HG02798 (cell line): ENCODE measurements around the gene ASIC2.

Experiments used
- ATAC-seq: cut with Tn5 transposase; IDR thresholded peaks from one replicate; pipeline ENCODE4 v1.9.1; 2021; ENCODE audit warnings: mild to moderate bottlenecking; ENCODE audit not compliant: unreplicated experiment, poor library complexity

ASIC2 gene

DNA sequence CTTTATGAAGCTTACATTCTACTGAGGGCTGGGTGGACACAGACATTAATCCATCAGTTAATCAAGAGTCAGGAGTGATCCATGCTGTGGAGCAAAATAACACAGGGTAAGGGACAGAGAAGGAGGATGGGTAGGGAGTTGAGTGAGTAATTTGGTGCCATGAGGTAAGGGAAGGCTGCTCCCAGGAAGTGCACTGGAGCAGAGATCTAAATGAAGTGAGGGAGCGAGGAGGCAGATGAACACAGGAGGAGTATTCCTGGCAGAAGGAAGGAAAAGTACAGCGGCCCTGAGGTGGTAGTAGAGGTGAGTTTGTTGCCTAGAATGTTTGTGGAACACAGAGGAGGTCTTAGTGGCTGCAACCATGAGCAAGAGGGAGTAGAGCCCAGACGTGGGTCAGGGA lies 34.8 kb downstream of the ASIC2 start:
- ATAC-seq, result no peak

DNA sequence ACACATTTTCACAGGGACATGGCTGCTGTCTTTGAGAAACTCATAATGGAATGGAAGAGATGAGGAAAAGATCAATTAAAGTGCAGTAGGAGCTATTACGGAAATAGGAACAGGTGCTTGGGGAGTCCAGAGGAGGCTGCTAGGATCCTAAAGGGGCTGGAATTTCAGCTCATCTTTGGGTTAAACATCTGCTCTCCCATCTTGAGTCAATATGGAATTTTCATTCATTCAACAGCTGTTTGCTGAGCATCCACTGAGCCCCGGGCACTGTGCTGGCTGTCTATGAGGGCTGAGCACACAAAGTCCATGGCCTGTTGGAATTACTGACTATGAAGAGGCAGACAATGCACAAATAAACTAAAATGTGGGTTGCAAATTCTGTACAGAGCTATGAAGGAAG lies 47.9 kb downstream of the ASIC2 start:
- no peak for ATAC-seq

GRCh38 chr17:33243732-33244131 lies 49.4 kb downstream of the ASIC2 start:
- ATAC-seq, result no peak

DNA sequence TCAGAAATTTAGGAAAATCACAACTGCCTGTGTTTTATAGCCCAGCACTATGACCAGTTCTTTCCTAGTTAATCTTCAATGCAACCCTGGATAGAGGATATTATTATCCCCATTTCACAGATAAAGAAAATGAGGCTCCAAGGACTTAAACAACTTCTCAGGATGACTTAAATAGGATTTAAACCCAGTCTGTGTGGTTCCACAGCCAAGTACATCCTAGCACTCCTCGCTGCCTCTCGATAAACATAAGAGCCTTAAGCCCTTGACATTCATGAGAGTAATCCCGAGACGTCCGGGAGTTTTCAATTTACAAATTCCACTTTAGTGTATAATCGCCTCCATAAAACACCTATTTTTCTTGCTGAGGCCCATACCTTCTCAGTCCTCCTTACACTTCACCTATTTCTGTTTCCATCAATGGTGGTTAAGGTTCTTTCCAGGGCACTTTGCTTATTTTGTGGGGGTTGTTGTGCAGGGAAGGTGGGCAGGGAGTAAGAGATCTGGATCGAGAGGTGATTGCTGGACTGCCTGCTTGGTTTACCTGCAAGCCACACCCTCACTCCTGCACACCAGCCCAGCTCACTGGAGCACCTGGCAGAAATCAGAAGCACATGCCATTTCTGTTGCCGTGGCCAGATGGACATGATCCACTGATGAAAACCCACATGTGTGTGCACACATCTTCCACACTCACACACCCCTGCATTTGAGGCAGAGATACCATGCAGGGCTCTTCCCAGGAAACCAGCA lies 50.5 kb downstream of the ASIC2 start:
- ATAC-seq, result no peak

DNA sequence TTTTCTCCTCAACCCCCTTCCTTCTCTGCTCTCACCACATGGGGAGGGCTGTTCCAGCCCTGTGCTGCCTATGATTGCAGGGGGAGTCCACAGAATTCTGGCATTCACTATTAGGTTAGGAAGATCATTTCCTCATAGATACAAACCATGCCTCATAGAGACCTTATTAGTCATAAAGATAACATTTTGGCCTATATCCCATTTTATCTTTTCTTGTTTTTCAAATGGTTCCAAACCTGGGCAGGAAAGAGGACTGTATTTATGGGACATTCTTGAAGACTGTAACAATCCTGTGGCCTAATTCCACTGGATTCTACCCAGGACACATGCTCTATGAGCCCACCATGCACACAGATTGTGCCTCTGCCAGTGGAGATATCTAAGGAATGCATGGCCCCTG lies 51.7 kb downstream of the ASIC2 start:
- ATAC-seq, result no peak

GRCh38 chr17:33240362-33240761 lies 52.7 kb downstream of the ASIC2 start:
- ATAC-seq, result no peak

DNA sequence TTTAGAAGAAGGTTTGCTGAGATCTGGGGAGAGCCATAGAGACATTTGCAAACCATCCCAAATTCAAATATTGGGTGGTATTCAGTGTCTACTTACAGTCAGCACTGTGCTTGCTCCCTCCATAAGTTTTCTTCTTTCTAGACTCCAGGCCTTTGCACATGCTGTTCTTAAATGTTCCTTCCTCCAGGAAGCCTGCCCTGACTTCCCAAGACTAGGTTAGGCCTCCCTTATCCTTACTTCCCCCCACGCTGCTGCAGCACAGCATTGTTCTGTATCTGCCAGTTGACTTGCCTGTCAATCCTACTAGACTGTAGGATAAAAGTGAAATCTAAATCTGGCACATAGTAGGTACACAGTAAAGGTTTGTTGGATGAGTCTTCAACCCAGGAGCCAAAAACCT lies 53.4 kb downstream of the ASIC2 start:
- ATAC-seq, result no peak

GRCh38 chr17:33234930-33235685 lies 58.0 kb downstream of the ASIC2 start:
- no peak for ATAC-seq

- no peak for ATAC-seq
Observed at GRCh38 chr17:33234233-33234632, 58.9 kb downstream of the ASIC2 start.

DNA sequence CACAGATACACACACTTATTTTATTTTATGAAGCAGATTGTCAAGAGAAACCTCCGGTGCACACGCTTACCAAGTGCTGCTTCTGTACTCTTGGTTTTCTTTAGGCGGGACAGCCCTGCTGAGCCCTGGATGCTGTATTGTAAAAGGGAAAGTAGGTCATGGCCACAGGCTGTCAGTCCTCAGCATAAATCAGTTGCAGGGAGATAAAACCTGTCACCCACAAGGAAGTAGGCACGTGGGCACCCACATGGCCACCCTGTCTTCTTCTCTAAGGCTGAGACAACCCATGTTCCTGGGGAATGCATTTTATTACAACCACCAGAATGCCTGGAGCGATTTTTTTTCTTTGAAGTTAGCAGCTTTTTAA lies 59.3 kb downstream of the ASIC2 start:
- ATAC-seq, result no peak

- no peak for ATAC-seq
Observed at GRCh38 chr17:33229499-33229898, 63.6 kb downstream of the ASIC2 start.

GRCh38 chr17:33229028-33229427 lies 64.1 kb downstream of the ASIC2 start:
- ATAC-seq, result no peak

DNA sequence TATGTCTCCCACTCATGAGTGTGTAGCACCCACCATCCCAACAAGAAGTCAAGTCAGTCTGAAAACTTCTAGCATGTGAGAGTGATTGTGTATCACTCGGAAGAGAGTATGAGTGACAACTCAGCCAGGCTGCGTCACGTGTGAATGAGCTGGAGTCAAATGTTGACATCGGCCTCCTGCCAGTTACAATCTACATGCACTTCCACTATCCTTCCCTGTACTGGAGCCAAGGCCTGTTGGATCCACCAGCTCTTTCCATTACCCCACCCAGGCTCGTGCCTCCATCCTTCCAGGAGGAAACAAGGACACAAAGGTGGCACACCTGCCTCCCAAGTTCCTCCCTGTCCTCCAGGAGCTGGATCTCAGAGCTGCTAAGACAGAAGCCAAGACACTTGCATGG lies 64.5 kb downstream of the ASIC2 start:
- ATAC-seq, result no peak

DNA sequence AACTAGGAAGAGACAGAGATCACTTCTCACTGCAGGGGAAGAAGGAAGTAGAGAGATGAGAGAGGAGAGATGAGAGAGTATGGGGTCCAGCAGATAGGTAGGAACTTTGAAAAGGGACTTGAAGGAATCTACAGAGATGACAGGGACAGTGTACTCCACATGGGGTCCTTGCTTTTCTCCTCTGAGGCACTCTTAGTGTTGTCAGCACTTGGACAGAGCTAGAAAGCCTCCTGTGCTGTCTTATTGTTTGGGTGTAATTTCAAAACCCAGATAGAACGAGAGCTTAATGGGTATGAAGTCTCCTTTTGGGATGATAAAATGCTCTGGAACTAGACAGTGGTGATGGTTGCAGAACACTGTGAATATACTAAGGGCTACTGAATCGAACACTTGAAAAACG lies 65.2 kb downstream of the ASIC2 start:
- ATAC-seq, result no peak

DNA sequence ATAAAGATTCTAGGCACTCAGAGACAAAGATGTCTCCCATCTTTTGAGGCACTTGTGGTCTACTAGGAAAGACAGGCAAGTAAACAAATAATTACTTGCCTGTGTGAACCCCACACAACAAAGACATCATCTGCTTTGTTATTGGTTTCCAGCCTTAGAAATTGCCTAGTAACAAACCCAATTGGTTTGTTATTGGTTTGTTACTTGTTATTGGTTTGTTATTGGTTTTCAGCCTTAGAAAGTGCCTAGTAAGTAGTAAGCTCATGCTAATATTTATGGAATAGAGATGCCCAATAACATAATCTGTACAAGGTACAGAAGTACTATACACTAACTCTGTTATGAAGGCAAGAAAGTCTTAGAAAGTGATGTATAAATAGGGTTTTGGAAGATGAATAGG lies 67.1 kb downstream of the ASIC2 start:
- no peak for ATAC-seq

GRCh38 chr17:33225509-33225908 lies 67.6 kb downstream of the ASIC2 start:
- no peak for ATAC-seq

GRCh38 chr17:33220036-33220435 lies 73.1 kb downstream of the ASIC2 start:
- ATAC-seq, result no peak

- ATAC-seq, result no peak
Observed at GRCh38 chr17:33218698-33219601, 74.1 kb downstream of the ASIC2 start.

DNA sequence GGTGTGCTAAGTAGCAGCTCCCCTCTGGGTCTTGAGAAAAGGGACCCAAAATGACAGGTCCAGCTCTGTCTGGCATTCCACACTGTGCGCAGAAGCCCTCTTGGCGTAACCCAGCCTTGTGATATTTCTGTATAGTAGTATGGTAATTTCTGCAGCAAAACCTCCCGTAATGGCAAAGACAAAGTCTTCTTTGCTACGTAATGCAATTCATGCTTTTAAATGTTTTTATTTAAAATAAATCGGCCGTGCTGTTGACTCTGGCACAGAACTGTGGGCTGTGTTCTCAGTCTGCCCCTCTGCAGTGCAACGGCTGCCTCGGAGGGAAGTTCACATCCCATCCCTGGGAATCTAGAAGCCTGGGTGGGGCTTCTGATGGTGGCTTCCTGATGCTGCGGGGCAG lies 75.2 kb downstream of the ASIC2 start:
- ATAC-seq, result no peak

- ATAC-seq, result no peak
Observed at GRCh38 chr17:33214996-33215395, 78.1 kb downstream of the ASIC2 start.

DNA sequence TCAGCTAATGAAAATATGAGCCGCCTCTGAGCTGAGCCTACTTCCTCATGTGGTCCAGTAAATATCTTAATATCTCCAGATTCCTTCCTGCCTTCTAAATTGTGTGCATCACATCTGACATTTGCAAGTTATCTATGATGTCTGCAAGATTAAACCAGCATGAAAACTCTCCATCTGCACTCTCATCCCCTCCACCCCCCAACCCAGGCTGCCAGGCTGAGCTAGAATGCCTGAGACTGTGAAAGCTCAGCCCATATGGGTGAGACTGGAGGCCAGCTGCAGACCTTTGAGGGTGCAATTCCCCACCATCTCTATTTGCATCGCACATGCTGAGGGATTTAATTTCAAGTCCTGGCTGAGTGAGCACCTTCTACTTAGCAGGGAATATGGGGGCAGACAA lies 82.8 kb downstream of the ASIC2 start:
- no peak for ATAC-seq
